ENCODE results near the gene SLAMF6. TPM values are rescaled to one million over a fixed set of nuclear protein-coding genes. Genes with fewer than 3 reads are reported as not detected.

SLAMF6 gene
- total and polyA plus RNA-seq, 10 of the 15 experiments (the other 5 are each of a cell fraction or from before 2014, with no cell fraction given): 20.5 to 89.6 (median 36.5) TPM

DNA sequence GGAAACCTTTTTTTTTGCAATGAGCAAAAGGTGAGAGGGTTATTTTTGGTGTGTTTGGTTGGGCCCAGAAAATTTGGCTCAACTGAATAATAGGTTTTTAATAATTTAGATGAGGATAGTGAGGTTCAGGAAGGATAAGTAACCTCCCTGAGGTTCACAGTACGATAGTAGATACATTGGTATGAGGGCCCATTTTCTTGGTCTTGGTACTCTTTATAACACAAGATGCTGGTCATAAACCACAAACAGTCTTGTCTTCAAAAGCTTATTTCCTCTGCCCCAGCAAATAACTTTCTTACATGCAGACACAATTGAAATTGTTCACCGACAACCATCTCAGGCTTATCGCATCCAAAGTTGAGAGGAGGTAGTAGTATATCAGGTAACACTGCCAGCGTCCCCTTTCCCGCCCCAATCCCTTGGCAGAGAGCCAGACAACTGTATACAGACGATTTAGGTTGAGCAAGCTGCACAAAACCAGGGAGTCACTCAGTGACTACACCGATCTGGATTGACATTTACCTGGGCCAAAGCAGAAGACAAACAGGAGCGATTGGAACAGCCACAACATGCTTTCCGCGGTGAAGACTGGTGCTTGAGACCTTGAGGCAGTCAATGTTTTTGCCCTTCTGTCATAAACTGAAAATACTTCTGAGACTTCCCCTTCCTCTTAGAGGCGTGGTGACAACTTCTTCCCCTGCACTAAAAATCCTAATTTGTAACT lies at the start of gene SLAMF6 (continued):
- TF ChIP-seq, protein P1, sequence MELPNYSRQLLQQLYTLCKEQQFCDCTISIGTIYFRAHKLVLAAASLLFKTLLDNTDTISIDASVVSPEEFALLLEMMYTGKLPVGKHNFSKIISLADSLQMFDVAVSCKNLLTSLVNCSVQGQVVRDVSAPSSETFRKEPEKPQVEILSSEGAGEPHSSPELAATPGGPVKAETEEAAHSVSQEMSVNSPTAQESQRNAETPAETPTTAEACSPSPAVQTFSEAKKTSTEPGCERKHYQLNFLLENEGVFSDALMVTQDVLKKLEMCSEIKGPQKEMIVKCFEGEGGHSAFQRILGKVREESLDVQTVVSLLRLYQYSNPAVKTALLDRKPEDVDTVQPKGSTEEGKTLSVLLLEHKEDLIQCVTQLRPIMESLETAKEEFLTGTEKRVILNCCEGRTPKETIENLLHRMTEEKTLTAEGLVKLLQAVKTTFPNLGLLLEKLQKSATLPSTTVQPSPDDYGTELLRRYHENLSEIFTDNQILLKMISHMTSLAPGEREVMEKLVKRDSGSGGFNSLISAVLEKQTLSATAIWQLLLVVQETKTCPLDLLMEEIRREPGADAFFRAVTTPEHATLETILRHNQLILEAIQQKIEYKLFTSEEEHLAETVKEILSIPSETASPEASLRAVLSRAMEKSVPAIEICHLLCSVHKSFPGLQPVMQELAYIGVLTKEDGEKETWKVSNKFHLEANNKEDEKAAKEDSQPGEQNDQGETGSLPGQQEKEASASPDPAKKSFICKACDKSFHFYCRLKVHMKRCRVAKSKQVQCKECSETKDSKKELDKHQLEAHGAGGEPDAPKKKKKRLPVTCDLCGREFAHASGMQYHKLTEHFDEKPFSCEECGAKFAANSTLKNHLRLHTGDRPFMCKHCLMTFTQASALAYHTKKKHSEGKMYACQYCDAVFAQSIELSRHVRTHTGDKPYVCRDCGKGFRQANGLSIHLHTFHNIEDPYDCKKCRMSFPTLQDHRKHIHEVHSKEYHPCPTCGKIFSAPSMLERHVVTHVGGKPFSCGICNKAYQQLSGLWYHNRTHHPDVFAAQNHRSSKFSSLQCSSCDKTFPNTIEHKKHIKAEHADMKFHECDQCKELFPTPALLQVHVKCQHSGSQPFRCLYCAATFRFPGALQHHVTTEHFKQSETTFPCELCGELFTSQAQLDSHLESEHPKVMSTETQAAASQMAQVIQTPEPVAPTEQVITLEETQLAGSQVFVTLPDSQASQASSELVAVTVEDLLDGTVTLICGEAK (IDR thresholded peaks at IDR 0.05; ENCODE audit: borderline replicate concordance): no peak
- no peak for TF ChIP-seq TARDBP (IDR thresholded peaks at IDR 0.05; ENCODE audit: borderline replicate concordance)
- no peak for TF ChIP-seq STAT3 (IDR thresholded peaks at IDR 0.05; ENCODE audit: low read depth, low read length)
- TF ChIP-seq RB1 (IDR thresholded peaks at IDR 0.05; ENCODE audit: borderline replicate concordance): peak; percentile 81; the same call in 1 of the 2 replicates
- no peak for TF ChIP-seq PAX8 (IDR thresholded peaks at IDR 0.05)
- TF ChIP-seq NRF1 (conservative IDR thresholded peaks at IDR 0.05; ENCODE audit: low read depth, low read length): no peak
- TF ChIP-seq ESRRA (IDR thresholded peaks at IDR 0.05; ENCODE audit: low read length): no peak
- TF ChIP-seq NFYA (IDR thresholded peaks at IDR 0.05; ENCODE audit: borderline replicate concordance, low read depth, low read length): no peak
